Brain microvascular endothelial cell (primary cell): ENCODE results near the gene PTTG1IP.

ENCODE experiments used
- DNase-seq: peaks from one replicate; pipeline ENCODE4 v3.0.0-alpha.2; 2020
- H3K27ac ChIP-seq: fragments of 250-450 bp; sonication (Bioruptor Pico); 2 replicates; pipeline ENCODE4 v1.5.1; 2020; ENCODE audit warnings: mild to moderate bottlenecking, moderate library complexity
- H3K27me3 ChIP-seq: fragments of 250-450 bp; sonication (Bioruptor Pico); replicated peaks from 2 replicates; pipeline ENCODE4 v1.5.1; 2020; ENCODE audit warnings: mild to moderate bottlenecking
- H3K36me3 ChIP-seq: fragments of 250-450 bp; sonication (Bioruptor Pico); replicated peaks from 2 replicates; pipeline ENCODE4 v1.5.1; 2020; ENCODE audit warnings: mild to moderate bottlenecking
- H3K4me3 ChIP-seq: 2 replicates; pipeline ENCODE4 v1.5.1; 2011; ENCODE audit warnings: low read depth, mild to moderate bottlenecking, control low read depth, low read length, moderate library complexity
- in situ Hi-C: cut with HindIII; loops from 2 replicates; pipeline ENCODE4 v1.10.0; 2017; ENCODE audit warnings: low sequenced_read_pairs, low pct_ligation_motif_present
- TF ChIP-seq, protein P1 (sequence below): IDR thresholded peaks from 2 replicates; pipeline ENCODE4 v1.5.1; 2011; ENCODE audit warnings: low read depth, mild to moderate bottlenecking, moderate library complexity, low read length, control low read depth, inconsistent platforms; ENCODE audit errors: missing control alignments

The PTTG1IP gene

DNA sequence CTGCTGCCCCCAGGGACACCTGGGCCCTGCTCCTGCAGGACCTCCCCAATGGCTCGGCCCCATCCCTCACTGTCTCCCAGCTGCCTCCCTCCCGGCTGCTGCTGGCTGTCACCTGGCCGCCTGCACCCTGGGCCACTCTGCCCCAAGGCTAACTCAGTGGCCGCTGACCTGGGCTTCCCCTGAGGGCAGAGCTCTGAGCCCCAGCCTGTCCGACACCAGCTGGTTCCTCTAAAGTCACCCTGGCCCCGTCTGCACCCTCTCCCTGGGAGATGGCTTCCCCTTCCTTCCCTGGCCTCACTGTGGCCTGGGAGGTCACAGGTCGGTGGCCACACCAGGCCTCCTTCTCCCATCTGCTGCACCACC, 32.2 kb upstream of the PTTG1IP start:
- Histone ChIP-seq H3K36me3 (no peaks in the 10 kb centered on the region), H3K27me3 (peaks cover 48% of the 10 kb centered on the region), H3K4me3 (no peak overlapping the region), H3K27ac (no peak overlapping the region)
- DNase-seq: no peak
- in situ Hi-C loops: no loop called here
- TF ChIP-seq, protein P1, sequence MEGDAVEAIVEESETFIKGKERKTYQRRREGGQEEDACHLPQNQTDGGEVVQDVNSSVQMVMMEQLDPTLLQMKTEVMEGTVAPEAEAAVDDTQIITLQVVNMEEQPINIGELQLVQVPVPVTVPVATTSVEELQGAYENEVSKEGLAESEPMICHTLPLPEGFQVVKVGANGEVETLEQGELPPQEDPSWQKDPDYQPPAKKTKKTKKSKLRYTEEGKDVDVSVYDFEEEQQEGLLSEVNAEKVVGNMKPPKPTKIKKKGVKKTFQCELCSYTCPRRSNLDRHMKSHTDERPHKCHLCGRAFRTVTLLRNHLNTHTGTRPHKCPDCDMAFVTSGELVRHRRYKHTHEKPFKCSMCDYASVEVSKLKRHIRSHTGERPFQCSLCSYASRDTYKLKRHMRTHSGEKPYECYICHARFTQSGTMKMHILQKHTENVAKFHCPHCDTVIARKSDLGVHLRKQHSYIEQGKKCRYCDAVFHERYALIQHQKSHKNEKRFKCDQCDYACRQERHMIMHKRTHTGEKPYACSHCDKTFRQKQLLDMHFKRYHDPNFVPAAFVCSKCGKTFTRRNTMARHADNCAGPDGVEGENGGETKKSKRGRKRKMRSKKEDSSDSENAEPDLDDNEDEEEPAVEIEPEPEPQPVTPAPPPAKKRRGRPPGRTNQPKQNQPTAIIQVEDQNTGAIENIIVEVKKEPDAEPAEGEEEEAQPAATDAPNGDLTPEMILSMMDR: no peak

DNA sequence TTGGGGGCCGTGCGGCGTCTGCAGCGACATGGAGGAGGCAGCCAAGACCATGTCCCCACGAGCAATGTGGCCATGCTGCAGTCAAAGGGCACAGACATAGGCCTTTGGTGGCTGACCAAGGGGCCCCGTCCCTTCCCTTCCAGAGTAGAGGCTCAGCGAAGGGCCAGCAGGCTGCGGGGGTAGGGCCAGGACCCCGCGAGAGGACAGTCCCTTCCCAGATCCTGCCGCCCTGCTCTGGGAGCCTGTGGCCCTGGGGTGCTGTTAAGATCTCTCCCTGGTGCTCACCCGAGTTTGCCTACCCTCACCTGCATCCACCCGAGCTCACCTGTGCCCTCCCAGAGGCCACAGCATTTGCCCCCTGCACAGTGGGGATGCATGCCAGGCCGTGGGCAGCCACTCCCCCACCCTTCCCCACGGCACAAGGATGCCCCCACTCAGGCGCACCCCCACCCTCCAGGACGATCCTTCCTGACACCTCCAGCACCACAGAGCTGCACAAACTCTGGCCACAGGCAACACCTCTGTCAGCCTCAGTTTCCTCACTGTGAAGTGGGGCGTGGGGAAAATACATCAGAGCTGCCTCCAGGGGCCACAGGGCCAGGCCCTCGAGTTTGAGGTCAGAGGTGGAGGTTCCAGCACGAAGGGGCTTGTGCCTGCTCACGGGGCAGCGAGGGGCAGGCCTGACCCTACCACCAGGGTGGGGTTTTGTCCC, 31.7 kb upstream of the PTTG1IP start:
- peaks cover 50% of the 10 kb centered on the region for H3K27me3 ChIP-seq
- no peak for DNase-seq
- TF ChIP-seq, protein P1: no peak
- no peaks in the 10 kb centered on the region for H3K36me3 ChIP-seq
- in situ Hi-C loops: no loop called here
- no peak overlapping the region for H3K27ac ChIP-seq
- no peak overlapping the region for H3K4me3 ChIP-seq

DNA sequence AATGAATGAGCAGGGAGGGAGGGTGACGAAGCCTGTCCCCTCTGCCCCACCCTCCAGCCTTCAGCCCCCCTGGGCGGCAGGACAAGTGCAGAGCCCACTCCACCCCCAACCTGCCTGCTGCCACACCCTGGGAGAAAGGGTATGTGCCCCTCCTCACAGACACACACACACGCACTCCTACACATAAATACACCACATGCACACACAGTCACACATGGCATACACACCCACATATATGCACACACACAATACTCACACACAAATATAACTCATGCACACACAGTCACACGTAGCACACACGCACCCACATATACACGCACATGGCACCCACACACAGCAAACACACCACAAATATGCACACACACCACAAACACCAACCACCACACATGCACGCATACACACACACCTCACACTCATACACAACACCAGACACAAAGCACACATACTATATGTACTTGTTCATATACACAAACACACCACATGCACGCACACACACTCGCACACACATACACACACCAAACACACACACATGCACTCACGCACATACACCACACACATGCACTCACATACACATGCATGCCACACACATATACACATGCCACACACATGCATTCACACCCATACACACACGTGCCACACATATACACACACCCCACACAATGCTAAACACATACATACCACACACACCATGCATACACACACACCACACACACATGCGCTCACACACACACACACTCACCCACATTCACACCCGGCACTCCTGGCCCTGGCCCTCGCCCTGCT, 30.8 kb upstream of the PTTG1IP start:
- no peak overlapping the region for H3K4me3 ChIP-seq
- no peak for DNase-seq
- peaks cover 50% of the 10 kb centered on the region for H3K27me3 ChIP-seq
- in situ Hi-C loops: no loop called here
- TF ChIP-seq, protein P1: no peak
- H3K27ac ChIP-seq: no peak overlapping the region
- no peaks in the 10 kb centered on the region for H3K36me3 ChIP-seq

DNA sequence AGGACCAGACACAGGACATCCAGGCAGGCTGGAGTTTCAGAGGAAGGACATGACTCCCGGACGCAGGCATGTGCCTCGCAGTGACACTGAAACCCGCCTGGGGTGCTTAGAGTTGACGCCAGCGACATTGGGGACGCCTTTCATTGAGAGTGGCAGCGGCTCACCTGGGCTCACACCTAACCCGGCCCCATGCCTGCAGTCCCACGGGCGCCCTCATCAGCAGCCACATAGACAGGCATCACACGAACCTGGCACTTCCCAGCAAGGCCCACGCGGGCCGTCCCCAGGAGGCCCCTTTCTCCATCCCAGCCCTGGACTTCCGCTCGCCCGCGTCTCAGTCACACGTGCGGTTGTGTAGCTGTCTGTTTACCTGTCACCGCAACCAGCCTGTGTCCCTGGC, 30.2 kb upstream of the PTTG1IP start:
- Histone ChIP-seq H3K27me3 (peaks cover 52% of the 10 kb centered on the region), H3K36me3 (no peaks in the 10 kb centered on the region), H3K4me3 (no peak overlapping the region), H3K27ac (no peak overlapping the region)
- no peak for DNase-seq
- TF ChIP-seq, protein P1: no peak
- in situ Hi-C loops: no loop called here

DNA sequence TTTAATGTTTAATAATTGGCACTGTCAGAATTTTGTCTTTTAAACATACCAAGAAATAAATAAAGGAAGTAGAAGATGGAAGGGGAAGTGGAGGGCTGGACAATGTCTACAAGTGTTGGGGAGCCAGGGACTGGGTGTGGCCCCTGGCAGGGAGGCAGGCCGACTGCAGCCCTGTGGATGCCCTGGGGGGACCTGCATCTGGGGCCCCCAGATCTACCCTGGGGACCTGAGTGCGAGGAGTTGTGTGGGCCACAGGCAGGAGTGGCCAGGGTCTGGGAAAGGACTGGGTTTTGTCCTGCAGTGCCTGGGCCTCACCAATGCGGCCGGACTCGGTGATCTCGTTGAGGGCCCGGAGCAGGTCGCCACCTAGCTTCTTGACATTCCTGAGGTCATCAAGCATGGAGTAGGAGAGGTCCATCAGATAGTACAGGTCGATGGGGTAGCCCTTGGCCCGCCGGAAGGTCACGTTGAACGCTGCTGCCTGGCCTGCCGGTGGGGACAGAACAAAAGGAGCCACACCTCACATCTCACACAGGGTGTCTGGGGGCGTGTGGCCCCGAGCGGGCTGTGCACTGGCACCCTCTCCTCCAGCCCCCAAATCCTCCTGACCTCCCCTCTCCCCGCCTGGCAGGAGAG, 29.7 kb upstream of the PTTG1IP start:
- no peak overlapping the region for H3K27ac ChIP-seq
- no peak for DNase-seq
- peaks cover 54% of the 10 kb centered on the region for H3K27me3 ChIP-seq
- in situ Hi-C loops: no loop called here
- no peak overlapping the region for H3K4me3 ChIP-seq
- no peaks in the 10 kb centered on the region for H3K36me3 ChIP-seq
- TF ChIP-seq, protein P1: no peak
